Measurements from ENCODE around the gene PBX1. TPM values are rescaled to one million over a fixed set of nuclear protein-coding genes. Genes with fewer than 3 reads are reported as not detected.

Gene PBX1
- total and polyA plus RNA-seq, 2 experiments from 2014 or later = 40.0 to 104 TPM

GRCh38 chr1:164763098-164763497 is 204.1 kb downstream of the PBX1 start:
- no peak overlapping the region for H3K4me2 ChIP-seq
- H3K36me3 ChIP-seq (ENCODE audit: insufficient read depth) = no peaks in the 10 kb centered on the region
- Mint-ChIP-seq H3K36me3 (ENCODE audit: low read depth) (peaks cover 5% of the 10 kb centered on the region; the same call in 2 of the 3 replicates), H3K9me3 (no peaks in the 10 kb centered on the region), H3K27me3 (ENCODE audit: insufficient read depth, low read depth, poor library complexity) (no peaks in the 10 kb centered on the region), H3K4me1 (peaks cover 37% of the 10 kb centered on the region), H3K27ac (no peak overlapping the region), H3K4me3 (no peak overlapping the region)
- H2AFZ ChIP-seq = no peak overlapping the region
- H4K20me1 ChIP-seq (replicated peaks; ENCODE audit: insufficient read depth) = 0 out of 2 replicates have a peak, but pooled peaks cover 6% of the 10 kb centered on the region
- DNase-seq (ENCODE audit: low spot score) = no peak
- H3K4me1 ChIP-seq (ENCODE audit: insufficient read depth) = peaks cover 15% of the 10 kb centered on the region
- H3F3A ChIP-seq (replicated peaks; ENCODE audit: low read depth) = no peaks in the 10 kb centered on the region
- H3K9me2 ChIP-seq (ENCODE audit: insufficient read depth) = no peaks in the 10 kb centered on the region
- H3K27ac ChIP-seq (ENCODE audit: low read depth) = no peak overlapping the region
- TF ChIP-seq NANOG (IDR thresholded peaks at IDR 0.05; ENCODE audit: borderline replicate concordance) (no peak), CTCF (conservative IDR thresholded peaks at IDR 0.05; ENCODE audit: low read depth in 2 of 2) (no peak), STAT1 (IDR thresholded peaks at IDR 0.05; ENCODE audit: unreplicated experiment) (no peak), ZNF462 (CRISPR knock-in tag; IDR thresholded peaks at IDR 0.05) (no peak), CREB1 (CRISPR knock-in tag; IDR thresholded peaks at IDR 0.05; ENCODE audit: low read depth) (no peak), ETS1 (IDR thresholded peaks at IDR 0.05) (no peak), ZNF331 (CRISPR knock-in tag; IDR thresholded peaks at IDR 0.05; ENCODE audit: low read depth) (no peak), ZNF114 (CRISPR knock-in tag; IDR thresholded peaks at IDR 0.05) (no peak), POLR2AphosphoS5 (IDR thresholded peaks at IDR 0.05; ENCODE audit: low read depth) (no peak), EZH2phosphoT487 (IDR thresholded peaks at IDR 0.05; ENCODE audit: unreplicated experiment) (no peak), JUNB (IDR thresholded peaks at IDR 0.05; ENCODE audit: unreplicated experiment) (no peak), EZH2 (IDR thresholded peaks at IDR 0.05; ENCODE audit: low read depth, unreplicated experiment) (no peak), REST (IDR thresholded peaks at IDR 0.05; ENCODE audit: unreplicated experiment) (no peak)
- H3K4me3 ChIP-seq = no peak overlapping the region
- ATAC-seq = no peak
- H3K79me2 ChIP-seq (replicated peaks; ENCODE audit: insufficient read depth) = peaks cover 79% of the 10 kb centered on the region
- H3K27me3 ChIP-seq (ENCODE audit: insufficient read depth) = no peaks in the 10 kb centered on the region

All from GM23338 (cell line).